Activated CD8-positive, alpha-beta T cell treated with anti-CD3 and anti-CD28 coated beads for 36 hours (primary cell): ENCODE measurements around the gene CAB39. TPM values are rescaled to one million over a fixed set of nuclear protein-coding genes. Genes with fewer than 3 reads are reported as not detected.

Experiments
- ATAC-seq: fragments of 200-7000 bp; cut with Tn5 transposase; one replicate; pipeline ENCODE4 v1.10.0; 2021; ENCODE audit warnings: mild to moderate bottlenecking, moderate library complexity
- CTCF ChIA-PET: fragments of 350-600 bp; sonication (Branson Sonifier 250); formaldehyde crosslinking; loops from one replicate; lab custom pipeline; 2021; ENCODE audit warnings: antibody characterized with exemption; lab: Charles Lee
- POLR2A ChIA-PET: fragments of 350-600 bp; sonication (Branson Sonifier 250); formaldehyde crosslinking; loops from one replicate; lab custom pipeline; 2021; ENCODE audit warnings: antibody characterized with exemption; lab: Charles Lee
- DNase-seq: peaks from one replicate; pipeline ENCODE4 v3.0.0-alpha.2; 2020
- H3K27ac Mint-ChIP-seq: one replicate; pipeline ENCODE4 v1.8.0; 2021; ENCODE audit warnings: mild to moderate bottlenecking, mixed read lengths
- H3K27me3 Mint-ChIP-seq: one replicate; pipeline ENCODE4 v1.8.0; 2021; ENCODE audit warnings: mixed read lengths
- H3K36me3 Mint-ChIP-seq: one replicate; pipeline ENCODE4 v1.8.0; 2021; ENCODE audit warnings: low read depth, mixed read lengths
- H3K4me1 Mint-ChIP-seq: one replicate; pipeline ENCODE4 v1.8.0; 2021; ENCODE audit warnings: low read depth, mixed read lengths
- H3K4me3 Mint-ChIP-seq: one replicate; pipeline ENCODE4 v1.8.0; 2021; ENCODE audit warnings: mild to moderate bottlenecking, moderate library complexity, mixed read lengths
- H3K9me3 Mint-ChIP-seq: one replicate; pipeline ENCODE4 v1.8.0; 2021; ENCODE audit warnings: mixed read lengths
- intact Hi-C: fragments of 100-400 bp; cut with micrococcal nuclease; formaldehyde crosslinking; loops from one replicate; pipeline ENCODE4 v1.10.0; 2022
- total RNA-seq, 2 experiments: library from RNA; stranded (reverse); gene quantifications; one replicate each; pipeline ENCODE4 v1.2.3, GENCODE V29; 2021
- TF ChIP-seq, protein P1 (sequence below): fragments of 200-600 bp; IDR thresholded peaks from one replicate; pipeline ENCODE4 v1.8.0; 2022; ENCODE audit warnings: antibody characterized with exemption, mild to moderate bottlenecking

The CAB39 gene
- total RNA-seq, 2 experiments from 2014 or later, result 119 to 120 TPM

DNA sequence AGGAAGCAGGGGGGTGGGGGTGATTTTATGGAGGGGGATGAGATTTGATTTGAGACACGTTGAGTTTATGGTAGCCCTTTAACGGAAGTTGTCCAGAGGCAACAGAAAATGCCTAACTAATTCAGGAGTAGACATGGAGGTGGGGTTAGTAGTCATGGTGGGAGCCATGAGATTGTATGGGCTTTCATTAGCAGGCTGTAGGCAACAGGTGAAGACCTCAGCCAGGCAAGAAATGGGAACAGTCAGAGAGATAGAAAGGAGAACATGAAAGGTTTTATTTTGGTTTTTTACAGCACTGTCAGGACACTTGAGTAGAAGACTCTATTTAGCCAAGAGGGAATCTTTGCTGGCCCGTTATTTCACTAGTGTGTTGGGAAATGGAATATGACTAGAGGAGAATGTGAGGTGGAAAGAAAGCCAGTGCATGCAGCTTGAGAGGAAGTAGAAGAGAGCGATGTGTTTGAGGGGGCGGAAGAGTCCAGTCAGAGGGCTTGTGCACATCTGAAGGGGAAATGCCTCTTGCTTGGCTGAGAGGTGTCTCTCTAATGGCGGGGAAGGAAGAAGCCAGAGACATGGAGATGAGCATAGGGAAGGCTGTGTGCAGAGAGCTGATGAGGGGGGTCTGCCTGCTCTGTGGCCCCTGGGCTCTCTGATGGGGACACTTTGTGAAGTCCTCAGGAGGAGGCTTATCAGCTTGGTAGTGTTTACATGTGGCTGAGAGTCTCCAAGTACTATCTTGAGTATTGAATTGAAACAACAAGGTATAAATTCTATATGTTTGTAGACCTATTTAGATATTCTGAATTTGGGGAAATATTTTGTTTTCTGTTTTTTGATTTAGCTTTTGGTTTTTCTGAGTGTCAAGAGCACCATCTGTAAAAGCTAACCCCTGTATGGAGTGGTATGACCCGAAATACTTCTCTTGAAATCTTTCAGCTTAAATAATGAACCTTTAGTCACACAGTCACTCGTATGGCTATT is 85.2 kb downstream of the CAB39 start:
- DNase-seq (peak; percentile 64), ATAC-seq (peak; percentile 57)
- Mint-ChIP-seq H3K4me1 (peaks cover 24% of the 10 kb centered on the region), H3K27me3 (no peaks in the 10 kb centered on the region), H3K36me3 (peaks cover 66% of the 10 kb centered on the region), H3K27ac (no peak overlapping the region), H3K9me3 (no peaks in the 10 kb centered on the region), H3K4me3 (no peak overlapping the region)
- CTCF ChIA-PET, result interaction anchor here (0.6 to 3.4 kb wide), 61 partner anchors 9 to 789 kb away, joined by 3 to 65 read pairs (median 4); partner anchors contain the start of genes CAB39 and SP140L
- TF ChIP-seq, protein P1, sequence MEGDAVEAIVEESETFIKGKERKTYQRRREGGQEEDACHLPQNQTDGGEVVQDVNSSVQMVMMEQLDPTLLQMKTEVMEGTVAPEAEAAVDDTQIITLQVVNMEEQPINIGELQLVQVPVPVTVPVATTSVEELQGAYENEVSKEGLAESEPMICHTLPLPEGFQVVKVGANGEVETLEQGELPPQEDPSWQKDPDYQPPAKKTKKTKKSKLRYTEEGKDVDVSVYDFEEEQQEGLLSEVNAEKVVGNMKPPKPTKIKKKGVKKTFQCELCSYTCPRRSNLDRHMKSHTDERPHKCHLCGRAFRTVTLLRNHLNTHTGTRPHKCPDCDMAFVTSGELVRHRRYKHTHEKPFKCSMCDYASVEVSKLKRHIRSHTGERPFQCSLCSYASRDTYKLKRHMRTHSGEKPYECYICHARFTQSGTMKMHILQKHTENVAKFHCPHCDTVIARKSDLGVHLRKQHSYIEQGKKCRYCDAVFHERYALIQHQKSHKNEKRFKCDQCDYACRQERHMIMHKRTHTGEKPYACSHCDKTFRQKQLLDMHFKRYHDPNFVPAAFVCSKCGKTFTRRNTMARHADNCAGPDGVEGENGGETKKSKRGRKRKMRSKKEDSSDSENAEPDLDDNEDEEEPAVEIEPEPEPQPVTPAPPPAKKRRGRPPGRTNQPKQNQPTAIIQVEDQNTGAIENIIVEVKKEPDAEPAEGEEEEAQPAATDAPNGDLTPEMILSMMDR, result no peak
- POLR2A ChIA-PET, result interaction anchor here (0.8 to 1.7 kb wide), 6 partner anchors 30 to 139 kb away, joined by 3 to 9 read pairs (median 4); no protein-coding TSS in a partner anchor
- intact Hi-C loops, result loop anchor here (2.0 to 10.0 kb wide), 4 partner anchors 83 to 473 kb away; partner anchors contain the start of gene SP140L

DNA sequence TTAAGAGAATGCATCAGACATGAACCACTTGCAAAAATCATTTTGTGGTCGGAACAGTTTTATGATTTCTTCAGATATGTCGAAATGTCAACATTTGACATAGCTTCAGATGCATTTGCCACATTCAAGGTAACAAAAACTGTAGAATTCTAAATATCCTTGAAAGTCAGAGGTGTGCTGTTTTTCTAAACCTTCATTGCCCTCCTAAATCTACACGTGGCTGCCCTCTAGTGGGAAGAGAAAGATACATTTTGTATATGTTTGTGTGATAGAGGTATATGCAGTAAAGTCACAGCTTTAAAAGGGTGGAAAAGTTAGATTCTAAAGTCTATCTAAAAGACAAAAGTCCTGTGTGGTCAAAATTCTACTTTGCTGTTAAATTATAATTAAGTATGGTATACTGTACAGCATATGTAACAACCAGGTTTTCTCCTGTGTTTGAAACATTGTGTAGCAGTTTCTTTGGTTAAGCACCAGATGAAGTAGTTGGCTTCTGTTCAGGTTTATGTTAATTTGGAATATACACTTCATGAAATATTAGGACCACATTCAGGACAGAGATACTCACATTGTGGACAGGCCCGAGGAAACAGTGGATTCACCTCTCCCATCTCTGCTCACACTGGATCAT is 86.2 kb downstream of the CAB39 start:
- peaks cover 66% of the 10 kb centered on the region for H3K36me3 Mint-ChIP-seq
- intact Hi-C loops, result loop anchor here (2.0 to 10.0 kb wide), 4 partner anchors 84 to 474 kb away; partner anchors contain the start of gene SP140L
- H3K9me3 Mint-ChIP-seq, result peaks cover 3% of the 10 kb centered on the region
- DNase-seq, result peak; percentile 58
- H3K27ac Mint-ChIP-seq, result peak overlapping the region; percentile 69
- H3K4me1 Mint-ChIP-seq, result peaks cover 16% of the 10 kb centered on the region
- CTCF ChIA-PET, result interaction anchor here (0.6 to 3.4 kb wide), 60 partner anchors 10 to 790 kb away, joined by 3 to 65 read pairs (median 4); partner anchors contain the start of genes CAB39 and SP140L
- H3K27me3 Mint-ChIP-seq, result no peaks in the 10 kb centered on the region
- POLR2A ChIA-PET, result interaction anchor here (0.6 to 1.7 kb wide), 5 partner anchors 31 to 140 kb away, joined by 3 to 9 read pairs (median 4); no protein-coding TSS in a partner anchor
- no peak overlapping the region for H3K4me3 Mint-ChIP-seq
- TF ChIP-seq, protein P1, result peak; percentile 93
- no peak for ATAC-seq

DNA sequence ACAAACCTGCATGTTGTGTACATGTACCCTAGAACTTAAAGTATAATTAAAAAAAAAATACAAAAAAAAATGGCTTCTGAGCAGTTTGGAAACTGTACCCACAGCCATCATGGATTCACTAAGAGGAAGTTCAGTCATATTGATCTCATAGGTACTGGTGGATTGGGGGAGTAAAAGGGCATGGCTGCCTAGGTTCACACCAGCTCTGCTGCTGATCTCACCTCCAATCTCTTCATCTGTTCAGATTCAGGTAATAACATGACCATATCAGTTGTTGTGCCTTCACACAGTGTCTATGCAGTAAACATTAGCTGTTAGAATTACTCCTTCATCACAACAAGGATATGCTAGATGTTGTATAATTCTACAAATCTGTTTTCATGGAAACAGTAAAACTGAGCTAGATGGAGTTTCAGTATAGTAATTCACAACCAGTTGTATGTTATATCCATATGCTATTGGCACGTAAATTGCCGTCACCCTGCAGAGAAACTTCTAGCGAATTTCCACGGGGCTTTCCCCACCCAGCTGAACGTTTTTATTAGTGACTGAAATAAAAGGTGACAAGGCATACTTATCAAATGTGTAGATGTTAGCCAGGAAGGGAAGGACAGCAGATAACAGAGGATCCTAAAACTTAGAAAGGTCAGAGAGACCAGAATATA is 92.8 kb downstream of the CAB39 start:
- ATAC-seq (peak; percentile 76), DNase-seq (peak; percentile 38)
- ChIA-PET POLR2A (interaction anchor here (0.9 to 1.5 kb wide), 2 partner anchors 11 to 91 kb away, joined by 3 read pairs; no protein-coding TSS in a partner anchor), CTCF (interaction anchor here (1.5 to 1.6 kb wide), 2 partner anchors 12 to 19 kb away, joined by 5 to 6 read pairs; no protein-coding TSS in a partner anchor)
- no peaks in the 10 kb centered on the region for H3K27me3 Mint-ChIP-seq
- TF ChIP-seq, protein P1, result no peak
- peaks cover 3% of the 10 kb centered on the region for H3K9me3 Mint-ChIP-seq
- no peak overlapping the region for H3K4me3 Mint-ChIP-seq
- H3K27ac Mint-ChIP-seq, result peak overlapping the region; percentile 47
- peaks cover 22% of the 10 kb centered on the region for H3K4me1 Mint-ChIP-seq
- H3K36me3 Mint-ChIP-seq, result peaks cover 51% of the 10 kb centered on the region
- intact Hi-C loops, result no loop called here

DNA sequence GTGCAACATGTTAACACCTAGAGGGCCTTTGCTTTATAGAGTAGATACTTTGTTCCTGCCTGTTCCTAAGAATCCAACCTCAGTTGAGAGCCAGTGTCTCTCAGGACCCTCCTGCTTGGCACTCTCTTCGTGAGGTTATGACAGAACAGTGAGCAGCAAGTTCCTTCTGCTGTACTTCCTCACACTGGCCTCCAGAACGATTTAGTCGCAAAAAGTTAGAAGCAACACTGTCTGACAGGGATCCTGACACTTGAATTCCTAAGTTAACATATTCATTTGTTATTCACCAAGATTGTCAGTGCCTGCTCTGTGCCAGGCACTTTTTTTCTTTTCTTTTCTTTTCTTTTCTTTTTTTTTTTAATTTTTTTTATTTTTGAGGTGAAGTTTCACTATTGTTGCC is 95.1 kb downstream of the CAB39 start:
- H3K4me3 Mint-ChIP-seq, result no peak overlapping the region
- DNase-seq, result no peak
- POLR2A ChIA-PET, result no interaction called here
- TF ChIP-seq, protein P1, result no peak
- H3K27ac Mint-ChIP-seq, result no peak overlapping the region
- H3K36me3 Mint-ChIP-seq, result peaks cover 47% of the 10 kb centered on the region
- H3K4me1 Mint-ChIP-seq, result peaks cover 22% of the 10 kb centered on the region
- peaks cover 3% of the 10 kb centered on the region for H3K9me3 Mint-ChIP-seq
- no peak for ATAC-seq
- CTCF ChIA-PET, result interaction anchor here (1.4 to 5.0 kb wide), 2 partner anchors 8 to 10 kb away, joined by 4 to 25 read pairs; no protein-coding TSS in a partner anchor
- H3K27me3 Mint-ChIP-seq, result no peaks in the 10 kb centered on the region
- intact Hi-C loops, result no loop called here
